Ishikawa (cell line): ENCODE results near the gene ZDHHC19.

ENCODE experiments used
- CEBPB ChIP-seq: IDR thresholded peaks from 2 replicates; pipeline ENCODE4 v1.6.1; 2012
- CREB1 ChIP-seq: IDR thresholded peaks from 2 replicates; pipeline ENCODE4 v1.6.1; 2012; ENCODE audit warnings: low read depth
- EGR1 ChIP-seq: IDR thresholded peaks from 2 replicates; pipeline ENCODE4 v1.6.1; 2012
- EP300 ChIP-seq: IDR thresholded peaks from 2 replicates; pipeline ENCODE4 v1.6.1; 2012; ENCODE audit warnings: borderline replicate concordance
- FOXM1 ChIP-seq: IDR thresholded peaks from 2 replicates; pipeline ENCODE4 v1.6.1; 2012; ENCODE audit warnings: low read depth, borderline replicate concordance
- MAX ChIP-seq: IDR thresholded peaks from 2 replicates; pipeline ENCODE4 v1.6.1; 2012
- NFIC ChIP-seq: IDR thresholded peaks from 2 replicates; pipeline ENCODE4 v1.6.1; 2012
- RAD21 ChIP-seq: IDR thresholded peaks from 2 replicates; pipeline ENCODE4 v1.6.1; 2012; ENCODE audit warnings: low read depth
- REST ChIP-seq: IDR thresholded peaks from 2 replicates; pipeline ENCODE4 v1.6.1; 2012; ENCODE audit warnings: low read depth, mild to moderate bottlenecking
- TAF1 ChIP-seq: IDR thresholded peaks from 2 replicates; pipeline ENCODE4 v1.6.1; 2012; ENCODE audit warnings: low read depth, mild to moderate bottlenecking
- TCF12 ChIP-seq: IDR thresholded peaks from 2 replicates; pipeline ENCODE4 v1.6.1; 2012; ENCODE audit warnings: low read depth
- TEAD4 ChIP-seq: IDR thresholded peaks from 2 replicates; pipeline ENCODE4 v1.6.1; 2012
- USF1 ChIP-seq: IDR thresholded peaks from 2 replicates; pipeline ENCODE4 v1.6.1; 2012
- YY1 ChIP-seq: IDR thresholded peaks from 2 replicates; pipeline ENCODE4 v1.6.1; 2012; ENCODE audit warnings: low read depth
- ZBTB7A ChIP-seq: IDR thresholded peaks from 2 replicates; pipeline ENCODE4 v1.6.1; 2012; ENCODE audit warnings: low read depth

Gene ZDHHC19

GRCh38 chr3:196175722-196176121 is 35.5 kb downstream of the ZDHHC19 start:
- no peak for TF ChIP-seq REST
- no peak for TF ChIP-seq FOXM1

GRCh38 chr3:196175116-196175625 is 36.0 kb downstream of the ZDHHC19 start:
- TF ChIP-seq EGR1 (no peak), CEBPB (no peak), NFIC (no peak), TEAD4 (no peak), USF1 (no peak), REST (no peak), FOXM1 (no peak)

- TF ChIP-seq YY1 (no peak), MAX (no peak), RAD21 (no peak), USF1 (no peak), CEBPB (no peak), EGR1 (no peak), CREB1 (no peak), NFIC (no peak), FOXM1 (no peak), REST (no peak), EP300 (no peak), TEAD4 (no peak), TCF12 (no peak), TAF1 (no peak), ZBTB7A (no peak)
Observed at GRCh38 chr3:196174652-196175051, 36.5 kb downstream of the ZDHHC19 start.

GRCh38 chr3:196169836-196170240 is 41.4 kb downstream of the ZDHHC19 start:
- no peak for TF ChIP-seq EGR1
- no peak for TF ChIP-seq RAD21
- no peak for TF ChIP-seq FOXM1
- TF ChIP-seq REST = no peak
